K562 (cell line): ENCODE measurements around the gene EFCC1. TPM values are rescaled to one million over a fixed set of nuclear protein-coding genes. Genes with fewer than 3 reads are reported as not detected.

ENCODE experiments used
- GTF2A2 ChIP-seq: IDR thresholded peaks from 2 replicates; pipeline ENCODE4 v1.6.1; 2016; ENCODE audit warnings: mild to moderate bottlenecking, missing genetic modification characterization, missing compliant biosample characterization
- HDAC3 ChIP-seq: fragments of 450-650 bp; IDR thresholded peaks from 2 replicates; pipeline ENCODE4 v1.6.1; 2018; ENCODE audit warnings: borderline replicate concordance, mild to moderate bottlenecking, moderate library complexity; ENCODE audit not compliant: partially characterized antibody
- KAT2B ChIP-seq: IDR thresholded peaks from one replicate; pipeline ENCODE4 v1.6.1; 2012; ENCODE audit warnings: low read depth, mild to moderate bottlenecking, control low read depth, inconsistent platforms, low read length, moderate library complexity
- KLF1 ChIP-seq: fragments of 450-650 bp; IDR thresholded peaks from 2 replicates; pipeline ENCODE4 v1.6.1; 2016; ENCODE audit warnings: missing genetic modification characterization, missing compliant biosample characterization
- LEF1 ChIP-seq: fragments of 450-650 bp; IDR thresholded peaks from 2 replicates; pipeline ENCODE4 v1.6.1; 2016; ENCODE audit warnings: mild to moderate bottlenecking
- TEAD4 ChIP-seq, 2 experiments: sonication (generic) in 1 of 2; formaldehyde crosslinking in 1 of 2; IDR thresholded peaks; 2 replicates each; pipeline versions ENCODE4 v1.6.1 to v1.8.0; 2012 to 2022; ENCODE audit warnings: borderline replicate concordance in 1 of 2, inconsistent platforms in 1 of 2, low read length in 1 of 2, mild to moderate bottlenecking in 1 of 2, missing genetic modification reagents in 1 of 2
- ZKSCAN8 ChIP-seq: fragments of 200-800 bp; sonication (Bioruptor generic); IDR thresholded peaks from 2 replicates; pipeline ENCODE4 v1.6.1; 2016; ENCODE audit warnings: missing genetic modification characterization, missing compliant biosample characterization
- ZNF583 ChIP-seq: fragments of 250-450 bp; sonication (Bioruptor Pico); IDR thresholded peaks from 2 replicates; pipeline ENCODE4 v1.4.0; 2020
- polyA plus RNA-seq, 8 experiments: library from polyadenylated mRNA; depleted of rRNA in 4 of 8; stranded (reverse) in 5 of 8; unstranded in 3 of 8; fragments of >200 nt; fragmentation: Nextera tagmentation in 2 of 8; fragmentation: Illumina TruSeq in 1 of 8; extraction: Ambion mirVana in 2 of 8; extraction: Trizol in 1 of 8; gene quantifications; 2 replicates each; pipeline versions ENCODE4 v1.2.1 to v1.2.3, GENCODE V29; 2011 to 2014; ENCODE audit warnings: inconsistent platforms in 1 of 8, missing spikeins in 1 of 8
- total RNA-seq, 7 experiments: library from RNA; depleted of rRNA in 6 of 7; stranded (reverse); fragments of >200 nt in 6 of 7; fragmentation: Illumina TruSeq in 2 of 7; extraction: Trizol in 2 of 7; gene quantifications; 2 replicates each; pipeline versions ENCODE4 v1.2.1 to v1.2.3, GENCODE V29; 2011 to 2021; ENCODE audit warnings: low replicate concordance in 1 of 7
- TF ChIP-seq, protein P1 (sequence below), 2 experiments: fragments of 450-650 bp; formaldehyde crosslinking in 1 of 2; IDR thresholded peaks; 2 replicates each; pipeline versions ENCODE4 v1.4.0 to v1.6.1; 2014 to 2020; ENCODE audit warnings: mild to moderate bottlenecking in 2 of 2, borderline replicate concordance in 1 of 2, low read depth in 1 of 2
- TF ChIP-seq, protein P2 (sequence below), 3 experiments: fragments of 200-800 bp in 1 of 3; fragments of 250-450 bp in 1 of 3; fragments of 450-650 bp in 1 of 3; sonication (Bioruptor Pico) in 1 of 3; sonication (Bioruptor generic) in 1 of 3; formaldehyde crosslinking in 1 of 3; IDR thresholded peaks; 2 replicates each; pipeline versions ENCODE4 v1.6.1 to v1.8.0; 2016 to 2022; ENCODE audit warnings: mild to moderate bottlenecking in 2 of 3, missing genetic modification characterization in 2 of 3, missing compliant biosample characterization in 1 of 3, moderate library complexity in 1 of 3
- TF ChIP-seq, protein P3 (sequence below): sonication (generic); formaldehyde crosslinking; IDR thresholded peaks from 2 replicates; pipeline ENCODE4 v1.8.1; 2022; ENCODE audit warnings: missing genetic modification reagents

EFCC1 gene
- total and polyA plus RNA-seq, 9 of the 15 experiments (the other 6 are each of a cell fraction or from before 2014, with no cell fraction given): not detected

DNA sequence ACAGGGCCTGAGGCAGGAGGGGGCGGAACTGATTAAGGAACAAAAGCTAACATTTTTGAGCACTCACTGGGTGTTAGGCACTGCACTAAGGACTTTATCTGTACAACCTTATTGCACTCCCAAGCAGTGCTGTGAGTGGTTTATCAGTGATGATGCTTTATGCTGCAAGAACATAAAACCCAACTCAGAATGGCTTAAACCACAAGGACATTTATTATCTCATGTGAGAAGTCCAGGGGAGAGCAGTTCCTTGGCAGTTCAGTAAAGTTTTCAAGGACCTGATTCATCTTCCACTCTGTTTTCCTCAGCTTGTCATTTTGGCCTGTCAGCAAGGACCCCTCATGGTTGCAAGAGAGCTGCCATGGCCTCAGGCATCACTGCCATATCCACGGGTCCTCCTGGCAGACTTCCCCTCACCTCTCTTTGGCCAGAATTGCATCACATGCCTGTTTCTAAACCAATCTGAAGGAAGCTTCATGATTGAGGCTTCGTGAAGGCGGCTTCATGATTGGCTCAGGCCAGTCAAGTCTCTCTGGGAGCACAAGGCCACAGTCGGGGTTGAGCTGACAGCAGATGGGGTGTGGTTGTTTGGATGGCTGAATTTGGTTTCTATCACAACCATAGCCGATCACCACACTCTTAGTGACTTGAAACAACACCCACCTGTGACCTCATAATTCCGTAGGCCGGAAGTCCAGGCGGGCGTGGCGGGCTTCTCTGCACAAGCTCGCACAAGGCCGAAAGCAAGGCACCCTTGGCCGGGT is 15.8 kb downstream of the EFCC1 start (continued):
- peak; percentile 46; the same call in 1 of the 2 replicates for TF ChIP-seq KLF1
- TF ChIP-seq, protein P1, sequence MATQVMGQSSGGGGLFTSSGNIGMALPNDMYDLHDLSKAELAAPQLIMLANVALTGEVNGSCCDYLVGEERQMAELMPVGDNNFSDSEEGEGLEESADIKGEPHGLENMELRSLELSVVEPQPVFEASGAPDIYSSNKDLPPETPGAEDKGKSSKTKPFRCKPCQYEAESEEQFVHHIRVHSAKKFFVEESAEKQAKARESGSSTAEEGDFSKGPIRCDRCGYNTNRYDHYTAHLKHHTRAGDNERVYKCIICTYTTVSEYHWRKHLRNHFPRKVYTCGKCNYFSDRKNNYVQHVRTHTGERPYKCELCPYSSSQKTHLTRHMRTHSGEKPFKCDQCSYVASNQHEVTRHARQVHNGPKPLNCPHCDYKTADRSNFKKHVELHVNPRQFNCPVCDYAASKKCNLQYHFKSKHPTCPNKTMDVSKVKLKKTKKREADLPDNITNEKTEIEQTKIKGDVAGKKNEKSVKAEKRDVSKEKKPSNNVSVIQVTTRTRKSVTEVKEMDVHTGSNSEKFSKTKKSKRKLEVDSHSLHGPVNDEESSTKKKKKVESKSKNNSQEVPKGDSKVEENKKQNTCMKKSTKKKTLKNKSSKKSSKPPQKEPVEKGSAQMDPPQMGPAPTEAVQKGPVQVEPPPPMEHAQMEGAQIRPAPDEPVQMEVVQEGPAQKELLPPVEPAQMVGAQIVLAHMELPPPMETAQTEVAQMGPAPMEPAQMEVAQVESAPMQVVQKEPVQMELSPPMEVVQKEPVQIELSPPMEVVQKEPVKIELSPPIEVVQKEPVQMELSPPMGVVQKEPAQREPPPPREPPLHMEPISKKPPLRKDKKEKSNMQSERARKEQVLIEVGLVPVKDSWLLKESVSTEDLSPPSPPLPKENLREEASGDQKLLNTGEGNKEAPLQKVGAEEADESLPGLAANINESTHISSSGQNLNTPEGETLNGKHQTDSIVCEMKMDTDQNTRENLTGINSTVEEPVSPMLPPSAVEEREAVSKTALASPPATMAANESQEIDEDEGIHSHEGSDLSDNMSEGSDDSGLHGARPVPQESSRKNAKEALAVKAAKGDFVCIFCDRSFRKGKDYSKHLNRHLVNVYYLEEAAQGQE (IDR thresholded peaks at IDR 0.05; ENCODE audit: borderline replicate concordance): peak; percentile 18; the same call in 1 of the 2 replicates
- TF ChIP-seq, protein P1 (CRISPR knock-in tag; IDR thresholded peaks at IDR 0.05; ENCODE audit: low read depth): no peak
- peak; percentile 56; the same call in 1 of the 2 replicates for TF ChIP-seq LEF1
- no peak for TF ChIP-seq ZKSCAN8
- no peak for TF ChIP-seq GTF2A2
- TF ChIP-seq TEAD4 (IDR thresholded peaks at IDR 0.05; ENCODE audit: low read length): peak; percentile 89
- no peak for TF ChIP-seq TEAD4 (CRISPR knock-in tag; IDR thresholded peaks at IDR 0.05; ENCODE audit: borderline replicate concordance)
- no peak for TF ChIP-seq ZNF583 (CRISPR knock-in tag)
- no peak for TF ChIP-seq HDAC3
- TF ChIP-seq, protein P2, sequence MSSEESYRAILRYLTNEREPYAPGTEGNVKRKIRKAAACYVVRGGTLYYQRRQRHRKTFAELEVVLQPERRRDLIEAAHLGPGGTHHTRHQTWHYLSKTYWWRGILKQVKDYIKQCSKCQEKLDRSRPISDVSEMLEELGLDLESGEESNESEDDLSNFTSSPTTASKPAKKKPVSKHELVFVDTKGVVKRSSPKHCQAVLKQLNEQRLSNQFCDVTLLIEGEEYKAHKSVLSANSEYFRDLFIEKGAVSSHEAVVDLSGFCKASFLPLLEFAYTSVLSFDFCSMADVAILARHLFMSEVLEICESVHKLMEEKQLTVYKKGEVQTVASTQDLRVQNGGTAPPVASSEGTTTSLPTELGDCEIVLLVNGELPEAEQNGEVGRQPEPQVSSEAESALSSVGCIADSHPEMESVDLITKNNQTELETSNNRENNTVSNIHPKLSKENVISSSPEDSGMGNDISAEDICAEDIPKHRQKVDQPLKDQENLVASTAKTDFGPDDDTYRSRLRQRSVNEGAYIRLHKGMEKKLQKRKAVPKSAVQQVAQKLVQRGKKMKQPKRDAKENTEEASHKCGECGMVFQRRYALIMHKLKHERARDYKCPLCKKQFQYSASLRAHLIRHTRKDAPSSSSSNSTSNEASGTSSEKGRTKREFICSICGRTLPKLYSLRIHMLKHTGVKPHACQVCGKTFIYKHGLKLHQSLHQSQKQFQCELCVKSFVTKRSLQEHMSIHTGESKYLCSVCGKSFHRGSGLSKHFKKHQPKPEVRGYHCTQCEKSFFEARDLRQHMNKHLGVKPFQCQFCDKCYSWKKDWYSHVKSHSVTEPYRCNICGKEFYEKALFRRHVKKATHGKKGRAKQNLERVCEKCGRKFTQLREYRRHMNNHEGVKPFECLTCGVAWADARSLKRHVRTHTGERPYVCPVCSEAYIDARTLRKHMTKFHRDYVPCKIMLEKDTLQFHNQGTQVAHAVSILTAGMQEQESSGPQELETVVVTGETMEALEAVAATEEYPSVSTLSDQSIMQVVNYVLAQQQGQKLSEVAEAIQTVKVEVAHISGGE (CRISPR knock-in tag; IDR thresholded peaks at IDR 0.05): 0 out of 6 replicates have a peak, but pooled peaks of 1 of the 3 experiments have one; percentile 33
- TF ChIP-seq KAT2B: no peak
- TF ChIP-seq, protein P3, sequence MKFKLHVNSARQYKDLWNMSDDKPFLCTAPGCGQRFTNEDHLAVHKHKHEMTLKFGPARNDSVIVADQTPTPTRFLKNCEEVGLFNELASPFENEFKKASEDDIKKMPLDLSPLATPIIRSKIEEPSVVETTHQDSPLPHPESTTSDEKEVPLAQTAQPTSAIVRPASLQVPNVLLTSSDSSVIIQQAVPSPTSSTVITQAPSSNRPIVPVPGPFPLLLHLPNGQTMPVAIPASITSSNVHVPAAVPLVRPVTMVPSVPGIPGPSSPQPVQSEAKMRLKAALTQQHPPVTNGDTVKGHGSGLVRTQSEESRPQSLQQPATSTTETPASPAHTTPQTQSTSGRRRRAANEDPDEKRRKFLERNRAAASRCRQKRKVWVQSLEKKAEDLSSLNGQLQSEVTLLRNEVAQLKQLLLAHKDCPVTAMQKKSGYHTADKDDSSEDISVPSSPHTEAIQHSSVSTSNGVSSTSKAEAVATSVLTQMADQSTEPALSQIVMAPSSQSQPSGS: no peak
